NCI-H187 (cell line): ENCODE data around the gene KCTD21.

Experiments
- DNase-seq, 2 experiments: peaks; one replicate each; lab custom pipeline; 2025; lab: John Stamatoyannopoulos, UW

KCTD21 gene

DNA sequence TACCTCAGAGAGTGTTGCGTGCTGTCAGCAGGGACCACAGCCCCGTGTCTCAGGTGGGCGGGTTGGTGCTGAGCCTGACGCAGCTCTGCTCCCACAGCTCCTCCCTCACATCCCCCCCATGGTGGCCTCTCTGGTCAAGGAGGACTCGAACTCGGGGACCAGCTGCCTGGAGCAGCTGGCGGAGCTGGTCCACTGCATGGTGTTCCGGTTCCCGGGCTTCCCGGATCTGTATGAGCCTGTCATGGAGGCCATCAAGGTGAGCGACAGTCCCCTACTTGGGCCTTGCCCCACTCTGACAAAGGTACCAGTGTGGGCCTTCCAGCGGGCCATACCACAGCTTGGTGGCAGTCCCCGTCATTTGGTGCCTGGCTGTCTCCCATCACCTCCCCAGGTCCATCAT lies 12.1 kb upstream of the KCTD21 start:
- no peak for DNase-seq

DNA sequence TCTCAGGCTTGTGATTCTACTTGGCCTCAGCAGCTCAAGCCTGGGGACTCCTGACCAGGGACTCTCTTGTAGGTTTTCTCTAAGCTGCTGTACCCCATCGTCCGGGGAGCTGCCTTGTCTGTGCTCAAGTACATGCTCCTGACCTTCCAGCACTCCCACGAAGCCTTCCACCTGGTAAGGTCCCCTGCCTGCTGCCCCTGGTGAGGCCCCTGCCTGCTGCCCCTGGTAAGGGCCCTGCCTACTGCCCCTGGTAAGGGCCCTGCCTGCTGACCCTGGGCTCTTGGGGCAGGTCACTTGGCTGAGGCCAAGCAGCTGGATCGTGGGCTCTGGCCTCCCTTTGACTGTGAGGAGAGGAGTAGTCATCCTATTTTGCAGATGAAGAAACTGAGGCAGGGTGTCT lies 11.6 kb upstream of the KCTD21 start:
- DNase-seq: no peak

DNA sequence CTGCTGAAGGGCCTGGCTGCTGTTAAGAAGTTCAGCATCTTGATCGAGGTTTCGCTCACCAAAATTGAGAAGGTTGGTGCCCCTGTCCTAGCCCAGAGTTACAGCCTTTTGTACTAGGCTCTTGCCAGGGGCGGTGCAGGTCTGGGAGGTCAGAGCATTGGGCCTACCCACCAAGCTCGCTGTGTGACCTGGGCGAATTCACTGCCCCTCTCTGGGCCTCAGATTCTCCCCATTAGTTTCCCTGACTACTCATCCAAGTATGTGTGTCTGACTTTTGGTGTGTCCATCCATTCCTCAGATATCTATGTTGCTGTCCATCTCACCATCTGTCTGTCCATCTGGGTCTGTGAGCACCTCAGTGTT lies 11.2 kb upstream of the KCTD21 start:
- DNase-seq: no peak

DNA sequence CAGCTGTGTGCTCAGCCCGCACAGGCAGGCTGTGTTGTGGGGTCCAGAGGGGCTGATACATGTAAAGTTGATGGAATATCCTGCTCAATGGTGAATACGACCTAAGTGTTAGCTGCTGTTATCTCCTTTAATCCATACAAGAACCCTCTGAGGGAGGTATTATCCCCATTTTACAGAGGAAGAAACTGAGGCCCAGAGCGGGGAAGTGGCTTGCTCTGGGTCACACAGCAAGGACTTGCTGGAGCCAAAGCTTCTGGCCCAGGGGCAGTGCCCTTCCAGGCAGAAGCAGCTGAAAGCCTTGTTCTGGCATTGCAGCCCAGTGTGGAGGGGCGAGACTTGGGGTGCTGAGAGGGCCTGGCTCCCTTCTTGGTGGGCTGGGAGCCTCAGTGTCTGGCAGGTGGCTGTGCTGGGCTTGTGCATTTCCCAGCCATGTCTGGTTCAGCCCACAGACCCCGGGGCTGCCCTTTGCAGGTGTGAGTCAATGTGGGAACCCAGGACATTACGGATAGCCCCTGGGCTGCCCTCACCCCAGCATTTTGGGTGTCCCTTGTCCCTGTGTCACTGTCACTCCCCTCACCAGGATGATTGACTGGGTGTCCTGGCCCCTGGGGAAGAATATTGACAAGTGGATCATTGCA lies 10.7 kb upstream of the KCTD21 start:
- no peak for DNase-seq

DNA sequence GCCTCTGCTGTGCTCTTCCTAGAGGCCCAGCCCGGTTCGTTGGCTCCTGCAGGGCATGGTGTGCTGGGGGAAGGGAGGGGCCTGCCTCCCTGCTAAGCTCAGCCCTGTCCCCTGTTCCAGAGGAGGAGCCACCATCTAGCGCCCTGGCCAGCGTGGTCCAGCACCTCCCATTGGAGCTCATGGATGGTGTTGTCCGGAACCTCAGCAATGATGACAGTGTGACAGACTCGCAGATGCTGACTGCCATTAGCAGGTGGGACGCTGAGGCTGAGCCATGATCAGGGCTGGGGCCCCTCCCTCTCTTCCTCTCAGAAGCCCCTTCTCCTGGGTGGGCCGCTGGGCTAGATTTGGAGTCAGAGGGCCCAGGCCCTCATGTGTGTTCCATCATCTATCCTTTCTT lies 9.4 kb upstream of the KCTD21 start:
- no peak for DNase-seq

DNA sequence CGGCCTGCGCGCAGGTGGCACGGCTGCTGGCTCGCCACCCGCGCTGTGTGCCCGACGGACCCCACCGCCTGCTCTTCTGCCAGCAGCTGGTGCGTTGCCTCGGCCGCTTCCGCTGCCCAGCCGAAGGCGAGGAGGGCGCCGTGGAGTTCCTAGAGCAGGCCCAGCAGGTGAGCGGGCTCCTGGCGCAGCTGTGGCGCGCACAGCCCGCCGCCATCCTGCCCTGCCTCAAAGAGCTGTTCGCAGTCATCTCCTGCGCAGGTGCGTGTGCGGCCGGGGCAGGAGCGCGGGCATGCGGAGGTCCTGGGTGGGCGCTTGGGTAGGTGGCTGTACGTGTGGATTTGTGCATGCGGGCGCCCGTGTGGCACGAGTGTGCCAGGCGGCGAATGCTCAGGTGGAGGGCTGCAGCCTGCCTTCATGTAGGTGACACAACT lies 8.2 kb upstream of the KCTD21 start:
- DNase-seq: no peak

DNA sequence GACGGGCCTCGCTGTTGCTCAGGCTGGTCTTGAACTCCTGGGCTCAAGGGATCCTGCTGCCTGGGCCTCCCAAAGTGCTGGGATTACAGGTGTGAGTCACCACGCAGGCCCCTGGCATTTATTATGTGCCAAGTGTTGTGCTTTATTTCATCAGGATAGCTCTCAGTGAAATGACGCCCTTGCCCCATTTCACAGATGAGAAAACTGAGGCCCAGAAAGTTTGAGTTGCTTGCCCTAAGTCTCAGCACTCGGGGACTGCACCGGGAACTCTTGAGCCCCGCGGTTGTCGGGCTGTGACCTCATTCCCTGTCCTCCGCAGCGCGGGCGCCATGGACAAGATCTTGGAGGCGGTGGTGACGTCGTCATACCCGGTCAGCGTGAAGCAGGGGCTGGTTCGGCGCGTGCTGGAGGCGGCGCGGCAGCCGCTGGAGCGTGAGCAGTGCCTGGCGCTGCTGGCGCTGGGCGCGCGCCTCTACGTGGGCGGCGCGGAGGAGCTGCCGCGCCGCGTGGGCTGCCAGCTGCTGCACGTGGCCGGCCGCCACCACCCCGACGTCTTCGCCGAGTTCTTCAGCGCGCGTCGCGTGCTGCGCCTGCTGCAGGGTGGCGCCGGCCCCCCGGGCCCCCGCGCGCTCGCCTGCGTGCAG lies 7.6 kb upstream of the KCTD21 start:
- DNase-seq: no peak

DNA sequence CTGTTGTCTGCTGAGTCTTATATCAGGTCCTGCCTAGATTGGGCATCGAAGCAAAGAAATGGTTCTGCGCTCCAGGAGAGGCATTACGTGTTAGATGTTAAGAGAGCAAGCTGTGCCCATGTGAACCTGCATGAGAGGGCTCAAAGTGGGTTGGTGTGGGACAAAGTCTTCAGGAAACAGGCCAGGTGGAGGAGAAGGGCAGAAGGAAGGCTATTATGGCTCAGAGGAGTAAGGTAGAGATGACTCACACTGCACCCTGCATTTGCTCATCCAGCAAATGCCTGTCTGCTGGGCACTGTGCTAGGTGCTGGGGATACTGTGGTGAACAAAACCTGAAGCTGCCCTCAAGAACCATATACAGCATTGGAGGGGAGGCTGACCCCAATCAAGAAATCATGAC lies 6.1 kb upstream of the KCTD21 start:
- DNase-seq: no peak

DNA sequence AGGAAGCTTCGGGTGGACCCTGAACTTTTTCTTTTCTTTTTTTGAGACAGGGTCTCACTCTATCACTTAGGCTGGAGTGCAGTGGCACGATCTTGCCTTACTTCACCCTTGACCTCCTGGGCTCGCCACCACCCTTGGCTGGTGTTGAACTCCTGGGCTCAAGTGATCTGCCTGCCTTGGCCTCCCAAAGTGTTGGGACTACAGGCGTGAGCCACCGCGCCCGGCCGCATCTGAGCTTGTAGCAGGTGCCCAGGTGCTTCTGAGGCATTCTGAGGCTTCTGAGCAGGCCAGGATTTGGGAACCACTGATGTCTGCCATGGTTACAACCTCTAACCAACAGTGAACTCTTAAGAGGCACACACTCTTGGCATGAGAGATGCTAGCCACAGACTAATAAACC lies 5.4 kb upstream of the KCTD21 start:
- DNase-seq: no peak

DNA sequence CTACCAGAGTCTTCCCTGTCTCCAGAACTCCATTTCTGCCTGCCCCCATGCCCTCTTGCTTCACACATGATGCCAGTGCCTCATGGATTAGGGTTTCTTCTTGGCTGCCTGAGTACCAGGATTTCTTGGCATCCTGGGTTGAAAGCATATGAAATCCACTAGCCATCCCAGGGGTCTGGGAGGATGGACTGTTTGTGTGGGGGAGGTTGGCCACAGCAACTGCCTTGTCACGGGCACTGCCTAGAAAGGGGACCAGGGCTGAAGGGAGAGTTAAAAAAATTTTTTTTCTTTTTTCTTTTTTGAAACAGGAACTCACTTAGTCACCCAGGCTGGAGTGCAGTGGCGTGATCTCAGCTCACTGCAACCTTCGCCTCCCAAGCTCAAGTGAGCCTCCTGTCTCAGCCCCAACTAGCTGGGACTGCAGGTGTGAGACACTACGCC lies 4.5 kb upstream of the KCTD21 start:
- DNase-seq: no peak

DNA sequence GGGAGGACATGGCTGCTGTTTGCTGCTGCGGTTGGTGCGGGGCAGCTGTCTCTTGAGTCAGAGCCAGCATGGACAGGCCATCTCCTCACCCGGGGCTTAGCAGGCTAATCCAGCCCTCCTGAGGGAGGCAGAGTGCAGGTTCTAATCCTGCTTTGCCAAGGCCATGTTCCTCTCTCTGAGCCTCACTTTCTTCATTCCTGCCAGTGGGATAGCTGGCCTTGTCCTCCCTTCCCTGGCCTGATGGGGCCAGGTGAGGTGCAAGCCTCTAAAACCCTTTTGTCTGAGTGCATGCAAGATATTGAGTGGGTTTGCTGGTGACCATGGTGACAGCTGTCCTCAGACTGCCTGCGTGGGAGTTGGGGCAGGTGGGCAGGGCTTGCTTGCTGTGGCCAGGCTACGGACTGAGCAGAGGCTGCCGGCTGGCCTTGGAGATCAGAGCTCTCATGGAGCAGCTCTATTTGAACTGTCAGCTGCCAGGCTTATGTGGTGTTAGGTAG lies 3.8 kb upstream of the KCTD21 start:
- DNase-seq: no peak

DNA sequence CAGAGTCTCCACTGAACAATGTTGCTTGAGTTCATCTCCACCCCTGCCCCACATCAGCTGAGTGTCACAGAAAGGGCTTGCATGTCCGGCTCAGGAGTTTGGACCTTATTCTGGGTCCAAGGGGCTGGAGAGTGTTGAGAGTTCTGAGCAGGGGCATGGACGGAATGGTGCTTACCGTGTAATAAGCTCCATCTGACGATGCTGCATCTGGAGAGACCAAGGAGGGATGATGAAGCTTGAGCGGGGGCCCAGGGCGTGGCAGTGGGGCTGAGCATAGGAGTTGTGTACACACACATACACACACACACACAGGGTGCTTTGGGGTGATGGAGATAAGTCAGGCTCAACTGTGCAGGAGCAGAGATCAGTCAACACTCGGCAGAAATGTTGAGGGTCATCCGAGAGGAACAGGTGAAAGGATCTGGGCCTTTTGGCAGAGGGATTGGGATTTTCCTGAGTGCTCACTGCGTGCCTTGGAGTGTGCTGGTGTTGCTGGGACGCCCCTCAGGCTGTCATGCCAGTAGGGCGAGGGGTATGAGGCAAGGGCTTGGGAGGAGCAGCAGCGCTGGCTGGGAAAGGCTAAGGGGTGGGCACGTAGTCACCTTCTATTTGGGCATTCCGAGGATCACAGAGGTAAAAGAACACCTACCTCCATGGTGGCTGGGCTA lies 2.6 kb upstream of the KCTD21 start:
- no peak for DNase-seq

DNA sequence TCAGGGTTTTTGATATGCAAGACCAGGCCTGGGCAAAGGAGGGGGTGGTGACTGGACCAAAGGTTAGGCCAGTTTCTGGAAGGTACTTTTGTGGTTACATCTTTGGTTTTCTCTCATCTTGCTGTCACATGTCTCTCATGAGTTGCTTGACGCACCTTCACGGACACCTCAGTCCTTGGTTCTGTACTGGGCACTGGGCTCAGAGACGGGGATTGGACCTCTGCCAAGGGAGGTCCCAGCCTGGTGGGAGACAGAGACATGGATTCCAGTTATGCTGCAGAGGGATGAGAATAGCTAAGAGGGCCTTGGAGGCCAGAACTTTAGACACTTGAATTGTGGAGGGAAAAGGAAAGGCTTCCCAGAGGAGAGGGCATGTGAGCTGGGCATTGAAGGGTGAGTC lies 1.9 kb upstream of the KCTD21 start:
- no peak for DNase-seq

DNA sequence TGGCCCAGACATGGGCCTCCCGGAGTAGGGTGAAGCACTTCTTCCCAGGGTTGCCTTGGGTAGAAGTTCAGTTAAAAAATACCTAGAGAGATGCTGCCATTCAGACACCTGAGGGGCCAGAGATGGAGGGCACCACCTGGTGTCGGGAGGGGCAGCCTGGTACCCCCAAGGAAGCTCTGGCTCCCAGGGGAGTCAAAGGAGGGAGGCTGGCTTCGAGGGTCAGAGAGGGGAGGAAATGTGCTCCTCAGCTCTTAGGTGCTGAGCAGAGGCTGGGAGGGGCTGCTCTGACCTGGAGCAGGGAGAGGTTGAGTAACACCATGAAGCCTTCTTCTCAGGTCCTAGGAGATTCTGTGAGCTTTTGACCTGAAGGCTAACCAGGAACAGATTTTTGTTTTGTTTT lies 1.4 kb upstream of the KCTD21 start:
- DNase-seq: no peak

DNA sequence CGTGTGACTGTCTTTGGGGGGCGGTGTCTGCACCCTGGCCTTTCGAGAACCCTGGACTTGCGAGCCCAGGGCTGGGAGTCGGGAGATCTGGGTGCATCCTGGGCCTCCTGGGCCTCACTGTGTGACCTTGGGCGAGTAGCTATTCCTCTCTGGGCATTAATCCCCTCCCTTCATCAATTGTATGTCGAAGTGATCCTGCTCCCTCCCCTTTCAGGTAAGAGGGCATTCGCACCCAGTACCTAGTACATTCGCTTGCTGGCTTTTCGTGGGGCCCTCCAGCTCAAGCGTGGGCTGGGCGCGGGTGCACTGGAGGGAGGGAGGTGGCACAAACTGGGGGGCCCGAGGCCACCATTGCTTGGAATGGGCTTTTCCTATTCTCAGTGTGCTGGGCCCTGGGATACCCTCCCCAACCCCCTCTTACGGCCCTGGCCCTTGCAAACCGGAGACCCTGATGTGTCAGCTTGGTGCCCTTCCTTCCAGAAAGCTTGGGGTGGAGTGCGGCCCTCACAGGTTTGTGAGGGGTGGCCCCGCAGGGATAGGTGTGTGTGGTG lies 823 bp upstream of the KCTD21 start:
- DNase-seq: no peak

DNA sequence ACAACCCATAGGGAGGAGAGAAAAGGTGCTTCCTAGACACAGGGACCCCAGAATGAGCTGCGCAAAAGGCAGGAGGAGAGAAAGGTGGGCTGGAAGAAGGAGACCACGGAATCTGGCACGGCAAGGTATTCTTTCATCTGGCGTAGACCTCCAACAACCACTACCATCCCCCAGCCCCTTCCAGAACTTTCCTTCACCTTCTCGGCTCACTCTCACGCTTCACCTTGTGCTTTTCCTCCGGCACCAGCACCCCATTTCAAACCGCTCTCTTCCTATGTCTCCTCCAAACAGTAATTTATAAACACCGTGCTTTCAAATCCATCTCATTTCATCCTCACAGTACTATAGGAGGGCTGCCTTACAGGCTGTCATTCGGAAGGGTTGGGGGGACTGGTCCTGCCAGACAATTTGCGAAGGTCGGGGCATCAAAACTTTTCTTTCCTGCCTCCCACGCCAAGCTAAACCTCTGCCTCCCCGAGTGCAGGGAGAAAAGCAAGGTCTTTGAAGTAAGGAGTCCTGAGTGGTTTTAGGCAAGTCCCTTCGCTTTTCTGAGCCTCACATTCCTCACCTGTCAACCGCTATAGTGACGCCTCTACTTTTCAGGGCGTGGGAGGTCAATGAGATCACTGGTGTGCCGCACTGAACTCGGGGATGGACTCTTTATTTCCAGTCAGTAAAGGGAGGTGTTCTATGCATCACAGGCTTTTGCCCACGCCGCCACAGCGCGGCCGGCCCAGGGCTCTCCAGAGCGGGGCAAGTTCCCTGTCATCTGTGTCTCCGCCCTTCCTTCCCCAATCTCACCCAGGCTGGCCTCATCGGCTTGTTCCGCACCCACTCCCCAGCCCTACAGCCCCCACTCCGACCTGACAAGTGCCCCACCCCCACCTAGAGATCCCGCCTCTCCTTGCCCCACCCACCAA lies 800 bp downstream of the KCTD21 start:
- DNase-seq: no peak

DNA sequence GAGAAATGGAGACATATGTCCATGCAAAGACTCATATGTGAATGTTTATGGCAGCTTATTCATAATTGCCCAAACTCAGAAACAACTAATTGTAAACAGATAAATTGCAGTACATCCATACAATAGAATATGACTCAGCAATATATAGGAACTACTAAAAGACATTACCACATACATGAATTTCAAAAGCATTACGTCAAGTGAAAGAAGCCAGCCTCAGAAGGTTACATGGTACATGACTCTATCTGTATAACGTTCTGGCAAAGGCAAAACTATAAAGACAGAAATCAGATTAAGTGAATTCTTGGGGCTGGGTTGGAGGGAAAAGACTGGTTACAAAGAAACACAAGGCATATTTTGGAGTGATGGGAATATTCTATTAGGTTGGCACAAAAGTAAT lies 7.2 kb downstream of the KCTD21 start:
- no peak for DNase-seq

DNA sequence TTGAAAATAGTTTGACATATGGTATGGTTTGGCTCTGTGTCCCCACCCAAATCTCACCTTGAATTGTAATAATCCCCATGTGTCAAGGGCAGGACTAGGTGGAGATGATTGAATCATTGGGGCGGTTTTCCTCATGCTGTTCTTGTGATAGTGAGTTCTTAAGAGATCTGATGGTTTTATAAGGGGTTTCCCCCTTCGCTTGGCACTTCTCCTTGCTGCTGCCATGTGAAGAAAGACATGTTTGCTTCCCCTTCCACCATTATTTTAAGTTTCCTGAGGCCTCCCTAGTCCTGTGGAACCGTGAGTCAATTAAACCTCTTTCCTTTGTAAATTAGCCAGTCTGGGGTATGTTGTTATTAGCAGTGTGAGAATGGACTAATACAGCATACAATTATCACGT lies 7.7 kb downstream of the KCTD21 start:
- DNase-seq: no peak

DNA sequence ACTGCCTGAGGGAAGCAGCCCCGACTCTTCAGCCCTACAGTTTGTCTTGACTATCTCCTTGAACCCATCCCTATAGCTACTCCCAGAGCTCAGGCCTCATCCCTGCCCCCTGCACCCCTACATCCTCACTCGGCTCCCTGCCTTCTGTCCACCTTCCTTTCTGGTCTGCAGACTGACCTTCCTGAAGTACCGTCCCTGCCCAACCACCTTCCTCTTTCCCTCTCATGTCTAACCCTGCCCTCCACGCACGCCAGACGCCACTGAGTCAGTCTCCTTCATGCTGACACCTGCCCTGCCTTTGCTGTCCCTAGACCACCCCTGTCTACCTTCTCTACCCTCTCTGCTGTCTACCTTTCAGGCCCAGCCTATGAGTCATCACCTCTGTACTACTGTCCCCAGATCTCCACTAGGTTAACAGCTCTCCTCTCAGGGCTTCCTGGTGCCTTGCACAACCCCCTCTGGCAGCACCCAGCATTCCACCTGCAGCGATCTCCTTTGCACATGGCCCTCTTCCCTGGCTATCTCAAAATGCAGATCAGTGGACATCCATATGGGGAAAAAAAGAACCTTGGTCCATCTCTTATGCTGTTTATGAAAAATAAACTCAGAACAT lies 8.9 kb downstream of the KCTD21 start:
- no peak for DNase-seq

DNA sequence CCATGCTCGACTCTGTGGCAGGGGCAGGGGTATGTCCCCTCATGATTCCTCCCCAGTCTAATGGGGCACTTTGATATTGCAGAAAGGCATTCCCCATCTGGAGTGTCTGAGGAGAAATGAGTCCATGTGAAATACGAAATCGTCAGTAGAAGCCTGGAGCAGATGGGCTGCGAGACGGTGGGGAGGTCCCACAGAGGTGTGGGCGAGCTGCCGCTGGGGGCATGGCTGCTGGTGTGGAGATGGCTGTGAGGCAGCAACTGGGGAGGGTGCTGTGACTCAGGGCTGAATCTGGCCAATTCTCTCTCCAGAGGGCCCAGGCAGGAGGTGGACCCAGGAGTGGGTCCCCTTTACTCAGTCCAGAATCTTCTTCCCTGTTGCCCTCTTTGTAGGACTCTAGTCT lies 11.2 kb downstream of the KCTD21 start:
- DNase-seq: no peak

DNA sequence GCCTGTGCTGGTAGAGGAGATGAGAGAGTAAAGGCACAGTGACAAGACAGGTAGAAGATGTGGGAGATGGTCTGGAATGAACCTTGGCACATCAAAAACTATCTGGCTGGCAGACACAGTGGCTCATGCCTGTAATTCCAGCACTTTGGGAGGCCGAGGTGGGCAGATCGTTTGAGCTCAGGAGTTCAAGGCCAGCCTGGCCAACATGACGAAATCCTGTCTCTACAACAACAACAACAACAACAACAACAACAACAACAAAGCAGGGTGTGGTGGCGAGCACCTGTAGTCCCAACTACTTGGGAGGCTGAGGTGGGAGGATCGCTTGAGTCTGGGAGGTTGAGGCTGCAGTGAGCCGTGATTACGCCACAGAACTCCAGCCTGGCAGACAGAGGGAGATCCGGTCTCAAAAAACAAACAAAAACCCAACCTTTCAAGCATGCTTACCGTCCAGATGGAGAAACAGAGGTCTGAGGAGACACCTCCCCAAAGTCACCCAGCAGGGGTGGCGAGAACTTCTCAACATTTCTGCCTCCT lies 11.8 kb downstream of the KCTD21 start:
- no peak for DNase-seq
